K562 treated with DMSO at 1 percent for 24 hours (cell line): ENCODE data around the gene TMEM171. TPM values are rescaled to one million over a fixed set of nuclear protein-coding genes. Genes with fewer than 3 reads are reported as not detected.

Source experiments
- total RNA-seq: library from RNA; unstranded; fragments of 300-600 nt; gene quantifications from 2 replicates; pipeline ENCODE4 v1.2.3, GENCODE V29; 2022; ENCODE audit warnings: low read depth; ENCODE audit not compliant: insufficient read depth

The TMEM171 gene, protein sequence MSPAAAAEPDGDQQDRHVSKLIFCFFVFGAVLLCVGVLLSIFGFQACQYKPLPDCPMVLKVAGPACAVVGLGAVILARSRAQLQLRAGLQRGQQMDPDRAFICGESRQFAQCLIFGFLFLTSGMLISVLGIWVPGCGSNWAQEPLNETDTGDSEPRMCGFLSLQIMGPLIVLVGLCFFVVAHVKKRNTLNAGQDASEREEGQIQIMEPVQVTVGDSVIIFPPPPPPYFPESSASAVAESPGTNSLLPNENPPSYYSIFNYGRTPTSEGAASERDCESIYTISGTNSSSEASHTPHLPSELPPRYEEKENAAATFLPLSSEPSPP
- total RNA-seq = not detected in 2 replicates

DNA sequence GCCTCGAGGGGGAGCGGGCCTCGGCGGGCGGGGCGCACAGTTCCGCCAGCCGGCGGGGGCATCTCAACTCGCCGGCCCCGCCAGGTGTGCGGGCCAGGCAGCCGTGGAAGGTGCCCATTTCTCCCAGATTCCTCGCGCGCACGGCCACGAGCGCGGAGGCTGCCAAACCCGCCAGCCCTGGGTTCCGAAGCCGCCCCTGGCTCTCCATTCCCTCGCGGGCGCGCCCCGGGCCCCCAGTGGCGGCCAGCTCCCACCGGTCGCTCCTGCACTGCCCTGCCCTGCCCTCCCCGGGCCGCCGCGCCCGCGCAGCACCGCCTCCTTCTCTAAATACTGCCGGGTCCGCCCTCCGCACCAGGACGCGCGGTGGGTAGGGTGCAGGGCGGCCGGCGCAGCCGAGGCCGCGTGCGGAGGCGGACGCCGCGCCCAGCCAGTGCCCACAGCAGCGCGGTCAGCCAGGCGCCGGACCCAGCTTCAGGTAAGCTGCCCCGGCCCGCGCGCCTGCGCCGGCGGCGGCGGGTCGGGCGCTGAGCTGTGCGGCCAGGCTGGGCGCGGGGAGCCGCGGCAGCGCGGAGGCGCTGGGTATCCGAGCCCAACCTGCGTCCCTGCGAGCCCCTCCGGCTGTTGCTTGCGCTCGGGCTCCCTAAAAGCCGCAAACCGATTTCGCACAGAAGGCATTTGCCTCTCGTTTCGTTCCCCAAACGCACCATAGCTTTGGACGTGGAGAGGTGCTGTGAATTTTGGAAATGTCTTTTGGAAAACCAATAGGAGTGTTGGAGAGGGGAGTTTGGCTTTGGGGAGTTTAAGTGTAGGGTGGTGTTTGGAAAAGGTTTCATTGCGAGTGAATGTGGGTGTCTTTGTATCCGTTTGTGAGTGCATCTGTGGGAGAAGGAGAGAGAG is at the start of gene TMEM171:
Gene TMEM171, plus strand, starts transcription at position 354 of the 897 bp plus-strand sequence. CDS start 2,799 bp downstream, outside the sequence.

DNA sequence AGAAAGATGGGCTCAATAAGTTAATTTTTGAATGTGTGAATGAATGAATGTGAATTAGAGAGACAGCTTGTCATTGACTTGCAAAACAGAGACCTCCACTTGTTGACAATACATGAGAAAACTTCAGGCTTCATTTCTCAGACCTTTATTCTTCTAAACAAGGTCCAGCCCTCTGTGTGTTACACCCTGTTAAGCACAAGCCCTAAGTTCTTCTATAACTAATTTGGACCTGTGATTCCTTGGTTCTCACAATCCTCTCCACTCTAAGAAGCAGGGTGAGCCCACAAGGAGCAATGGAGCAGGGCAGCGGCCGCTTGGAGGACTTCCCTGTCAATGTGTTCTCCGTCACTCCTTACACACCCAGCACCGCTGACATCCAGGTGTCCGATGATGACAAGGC is 52.6 kb downstream of the TMEM171 start, which contains the start of gene TMEM174:
Gene TMEM174, plus strand, starts transcription at position 243 of the 400 bp plus-strand sequence. Its CDS starts 51 bp downstream, at position 294.

Other genes starting within 250 kb of the TMEM171 start
- gene FCHO2, start 164.5 kb upstream of the TMEM171 start, total RNA-seq = 4.8 and 12.7 TPM in 2 replicates
- gene TMEM174, start 52.6 kb downstream of the TMEM171 start, total RNA-seq = not detected in 2 replicates